Body of pancreas (tissue), 4 donors: Measurements from ENCODE around the gene UBE4A.

ENCODE experiments used
- CTCF ChIP-seq, 7 experiments: fragments of 450-650 bp in 4 of 7; fragments of 200-600 bp in 3 of 7; sonication (generic) in 3 of 7; IDR thresholded peaks; one replicate each; pipeline ENCODE4 v1.5.1; 2016 to 2019; ENCODE audit warnings: antibody characterized with exemption in 7 of 7
- POLR2A ChIP-seq, 3 donors: fragments of 450-650 bp; IDR thresholded peaks; one replicate each; pipeline ENCODE4 v1.6.1; 2016; ENCODE audit warnings: antibody characterized with exemption in 3 of 3, mild to moderate bottlenecking in 2 of 3

GRCh38 chr11:118441770-118442275 lies 82.4 kb downstream of the UBE4A start:
- TF ChIP-seq CTCF (IDR thresholded peaks at IDR 0.05) (no peak), POLR2A (IDR thresholded peaks at IDR 0.05) (no peak)
